Astrocyte of the hippocampus (primary cell): ENCODE results near the gene USP40.
A peak's percentile ranks its signal among the peaks of the same experiment; 100 is the strongest.

Experiments
- DNase-seq: peaks from one replicate; pipeline ENCODE4 v3.0.0; 2011; ENCODE audit warnings: low read depth, low spot score

The USP40 gene

GRCh38 chr2:233426619-233427342, 139.8 kb downstream of the USP40 start:
- DNase-seq = peak; percentile 67
